Thyroid gland (tissue), 4 donors: ENCODE results near the gene CAST.

Experiments
- CTCF ChIP-seq, 6 experiments: fragments of 200-600 bp in 3 of 6; fragments of 450-650 bp in 3 of 6; sonication (generic) in 3 of 6; IDR thresholded peaks; one replicate each; pipeline ENCODE4 v1.5.1; 2016 to 2019; ENCODE audit warnings: antibody characterized with exemption in 6 of 6, mild to moderate bottlenecking in 2 of 6, inconsistent platforms in 1 of 6, moderate library complexity in 1 of 6
- POLR2A ChIP-seq, 2 donors: fragments of 450-650 bp; IDR thresholded peaks; one replicate each; pipeline ENCODE4 v1.6.1; 2017; ENCODE audit warnings: antibody characterized with exemption in 2 of 2, mild to moderate bottlenecking in 2 of 2, moderate library complexity in 1 of 2

- TF ChIP-seq CTCF (IDR thresholded peaks at IDR 0.05): no peak
- TF ChIP-seq POLR2A (IDR thresholded peaks at IDR 0.05): no peak
Observed at GRCh38 chr5:96736937-96737336, 74.8 kb downstream of the CAST start.
